ENCODE measurements around the gene SHISA7.
"Not testable (repeated sequence)": the region's sequence is repeated elsewhere in the genome, so short reads cannot be mapped to it uniquely, and the experiment has no call there.

Gene SHISA7

GRCh38 chr19:55453511-55454260 lies 10.6 kb upstream of the SHISA7 start:
- DNase-seq, result no peak
- Histone ChIP-seq H3K4me3 (ENCODE audit: insufficient read depth, low read depth, low read length, poor library complexity, severe bottlenecking) (no peak overlapping the region), H3K27ac (ENCODE audit: insufficient read depth, low read length, poor library complexity, severe bottlenecking) (no peak overlapping the region), H3K9me3 (ENCODE audit: control insufficient read depth, low read length) (no peaks in the 10 kb centered on the region), H3K27me3 (replicated peaks; ENCODE audit: control insufficient read depth, insufficient read depth, low read length, poor library complexity, severe bottlenecking) (peaks cover 25% of the 10 kb centered on the region), H3K4me1 (ENCODE audit: control insufficient read depth, insufficient read depth, low read length, poor library complexity, severe bottlenecking) (peaks cover 13% of the 10 kb centered on the region), H3K36me3 (ENCODE audit: control insufficient read depth, insufficient read depth, low read length) (no peaks in the 10 kb centered on the region)

GRCh38 chr19:55452749-55453346 lies 9.7 kb upstream of the SHISA7 start:
- Histone ChIP-seq H3K27me3 (replicated peaks; ENCODE audit: control insufficient read depth, insufficient read depth, low read length, poor library complexity, severe bottlenecking) (peaks cover 25% of the 10 kb centered on the region), H3K27ac (ENCODE audit: insufficient read depth, low read length, poor library complexity, severe bottlenecking) (no peak overlapping the region), H3K36me3 (ENCODE audit: control insufficient read depth, insufficient read depth, low read length) (no peaks in the 10 kb centered on the region), H3K4me3 (ENCODE audit: insufficient read depth, low read depth, low read length, poor library complexity, severe bottlenecking) (no peak overlapping the region), H3K9me3 (ENCODE audit: control insufficient read depth, low read length) (no peaks in the 10 kb centered on the region), H3K4me1 (ENCODE audit: control insufficient read depth, insufficient read depth, low read length, poor library complexity, severe bottlenecking) (peaks cover 13% of the 10 kb centered on the region)
- no peak for DNase-seq

DNA sequence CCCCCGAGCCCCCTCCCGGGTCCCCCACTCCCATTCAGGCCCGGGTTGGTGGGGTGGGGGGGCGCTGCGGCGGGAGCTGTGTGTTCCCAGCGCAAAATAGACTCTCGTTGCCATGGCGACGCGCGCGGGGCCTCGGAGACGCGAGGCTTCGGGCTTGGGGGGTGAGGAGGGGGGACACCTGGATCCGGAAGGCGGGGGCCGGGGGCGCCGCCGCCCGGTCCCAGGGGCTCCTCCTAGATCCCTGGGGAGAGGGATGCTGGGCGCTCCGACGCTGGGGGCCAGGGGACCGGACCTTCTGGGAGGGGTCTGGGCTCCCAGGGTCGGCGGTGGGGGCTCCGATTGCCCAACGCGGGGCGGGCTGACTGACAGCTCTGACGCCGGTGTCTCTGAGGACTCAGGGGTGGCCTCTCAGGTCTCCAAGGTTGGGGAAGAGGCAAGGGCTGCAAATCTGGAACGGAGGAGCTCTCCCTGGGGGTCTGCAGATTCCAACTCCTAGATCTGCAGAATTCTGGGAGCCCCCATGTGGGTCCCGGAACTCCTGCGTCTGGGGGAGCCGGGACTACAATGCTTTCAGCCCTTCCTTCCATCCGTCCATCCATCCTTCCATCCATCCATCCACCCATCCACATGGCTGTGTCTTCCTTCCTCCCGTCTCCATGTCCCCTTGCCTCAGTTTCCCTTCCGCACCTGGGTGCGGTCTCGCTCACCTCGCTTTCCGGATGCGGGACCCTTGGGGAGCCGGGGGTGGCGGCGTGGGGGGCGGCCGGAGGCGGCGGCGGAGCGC lies 9.1 kb upstream of the SHISA7 start:
- peaks cover 13% of the 10 kb centered on the region for H3K4me1 ChIP-seq (ENCODE audit: control insufficient read depth, insufficient read depth, low read length, poor library complexity, severe bottlenecking)
- no peaks in the 10 kb centered on the region for H3K9me3 ChIP-seq (ENCODE audit: control insufficient read depth, low read length)
- H3K27me3 ChIP-seq (replicated peaks; ENCODE audit: control insufficient read depth, insufficient read depth, low read length, poor library complexity, severe bottlenecking), result peaks cover 25% of the 10 kb centered on the region
- no peak for DNase-seq
- H3K4me3 ChIP-seq (ENCODE audit: insufficient read depth, low read depth, low read length, poor library complexity, severe bottlenecking), result peak overlapping the region; percentile 33
- H3K36me3 ChIP-seq (ENCODE audit: control insufficient read depth, insufficient read depth, low read length), result no peaks in the 10 kb centered on the region
- H3K27ac ChIP-seq (ENCODE audit: insufficient read depth, low read length, poor library complexity, severe bottlenecking), result no peak overlapping the region

DNA sequence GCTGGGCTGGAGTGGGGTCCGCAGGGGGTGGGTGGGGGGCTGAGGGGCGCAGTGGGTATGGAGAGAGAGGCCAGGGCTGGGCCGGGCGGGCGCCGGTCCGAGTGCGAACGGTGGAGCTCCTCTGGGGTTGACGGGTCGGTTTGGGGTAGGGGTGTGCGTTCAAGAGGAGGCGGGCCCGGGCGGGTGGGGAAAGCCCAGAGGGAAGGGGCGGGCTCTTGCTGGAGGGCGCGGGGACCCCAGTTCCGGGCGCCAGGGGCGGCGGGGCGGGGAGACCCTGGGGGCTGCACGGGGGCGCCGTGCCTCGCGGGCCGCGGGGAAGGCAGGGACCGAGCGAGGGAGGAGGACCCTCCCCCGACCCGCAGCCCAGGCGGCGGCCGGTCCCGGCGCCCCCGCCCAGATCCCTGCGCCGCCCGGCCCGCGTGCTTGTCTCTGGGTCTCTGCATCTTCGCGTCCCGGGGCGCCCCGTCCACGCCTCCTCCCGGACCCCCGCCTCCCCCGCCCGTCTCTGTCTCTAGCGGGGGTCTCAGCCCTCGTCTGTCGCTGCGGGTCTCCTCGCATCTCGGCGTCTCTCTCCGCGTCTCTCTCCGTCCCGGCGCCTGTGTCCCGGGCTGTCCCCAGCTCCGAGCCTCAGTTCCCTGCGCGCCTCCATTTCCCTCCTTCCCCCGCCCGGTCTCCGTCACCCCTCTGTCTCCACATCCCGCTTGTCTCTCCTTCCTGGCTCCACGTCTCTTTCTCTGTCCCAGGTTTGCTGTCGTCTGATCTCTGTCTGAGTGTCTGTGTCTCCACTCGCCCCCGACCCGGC lies 8.3 kb upstream of the SHISA7 start:
- Histone ChIP-seq H3K4me3 (ENCODE audit: insufficient read depth, low read depth, low read length, poor library complexity, severe bottlenecking) (no peak overlapping the region), H3K27me3 (replicated peaks; ENCODE audit: control insufficient read depth, insufficient read depth, low read length, poor library complexity, severe bottlenecking) (peaks cover 25% of the 10 kb centered on the region), H3K27ac (ENCODE audit: insufficient read depth, low read length, poor library complexity, severe bottlenecking) (no peak overlapping the region), H3K9me3 (ENCODE audit: control insufficient read depth, low read length) (no peaks in the 10 kb centered on the region), H3K4me1 (ENCODE audit: control insufficient read depth, insufficient read depth, low read length, poor library complexity, severe bottlenecking) (peaks cover 13% of the 10 kb centered on the region), H3K36me3 (ENCODE audit: control insufficient read depth, insufficient read depth, low read length) (no peaks in the 10 kb centered on the region)
- no peak for DNase-seq

- DNase-seq, result no peak
- Histone ChIP-seq H3K4me3 (ENCODE audit: insufficient read depth, low read depth, low read length, poor library complexity, severe bottlenecking) (no peak overlapping the region), H3K27ac (ENCODE audit: insufficient read depth, low read length, poor library complexity, severe bottlenecking) (no peak overlapping the region), H3K36me3 (ENCODE audit: control insufficient read depth, insufficient read depth, low read length) (no peaks in the 10 kb centered on the region), H3K4me1 (ENCODE audit: control insufficient read depth, insufficient read depth, low read length, poor library complexity, severe bottlenecking) (peaks cover 13% of the 10 kb centered on the region), H3K27me3 (replicated peaks; ENCODE audit: control insufficient read depth, insufficient read depth, low read length, poor library complexity, severe bottlenecking) (peaks cover 25% of the 10 kb centered on the region), H3K9me3 (ENCODE audit: control insufficient read depth, low read length) (no peaks in the 10 kb centered on the region)
Measured at GRCh38 chr19:55449469-55449868, 6.4 kb upstream of the SHISA7 start.

DNA sequence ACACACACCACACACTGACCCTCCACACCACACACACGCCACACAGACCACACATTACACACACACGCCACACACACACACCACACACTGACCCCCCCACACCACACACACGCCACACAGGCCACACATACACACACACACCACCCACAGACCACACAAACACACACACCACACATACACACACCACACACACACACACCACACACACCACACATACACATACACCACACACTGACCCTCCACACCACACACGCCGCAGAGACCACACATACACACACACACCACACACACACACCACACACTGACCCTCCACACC lies 5.0 kb upstream of the SHISA7 start:
- H3K9me3 ChIP-seq (ENCODE audit: control insufficient read depth, low read length); H3K27ac ChIP-seq (ENCODE audit: insufficient read depth, low read length, poor library complexity, severe bottlenecking); H3K36me3 ChIP-seq (ENCODE audit: control insufficient read depth, insufficient read depth, low read length); DNase-seq; H3K4me3 ChIP-seq (ENCODE audit: insufficient read depth, low read depth, low read length, poor library complexity, severe bottlenecking): not testable (repeated sequence)
- H3K27me3 ChIP-seq (replicated peaks; ENCODE audit: control insufficient read depth, insufficient read depth, low read length, poor library complexity, severe bottlenecking), result peaks cover 39% of the 10 kb centered on the region
- peaks cover 13% of the 10 kb centered on the region for H3K4me1 ChIP-seq (ENCODE audit: control insufficient read depth, insufficient read depth, low read length, poor library complexity, severe bottlenecking)

DNA sequence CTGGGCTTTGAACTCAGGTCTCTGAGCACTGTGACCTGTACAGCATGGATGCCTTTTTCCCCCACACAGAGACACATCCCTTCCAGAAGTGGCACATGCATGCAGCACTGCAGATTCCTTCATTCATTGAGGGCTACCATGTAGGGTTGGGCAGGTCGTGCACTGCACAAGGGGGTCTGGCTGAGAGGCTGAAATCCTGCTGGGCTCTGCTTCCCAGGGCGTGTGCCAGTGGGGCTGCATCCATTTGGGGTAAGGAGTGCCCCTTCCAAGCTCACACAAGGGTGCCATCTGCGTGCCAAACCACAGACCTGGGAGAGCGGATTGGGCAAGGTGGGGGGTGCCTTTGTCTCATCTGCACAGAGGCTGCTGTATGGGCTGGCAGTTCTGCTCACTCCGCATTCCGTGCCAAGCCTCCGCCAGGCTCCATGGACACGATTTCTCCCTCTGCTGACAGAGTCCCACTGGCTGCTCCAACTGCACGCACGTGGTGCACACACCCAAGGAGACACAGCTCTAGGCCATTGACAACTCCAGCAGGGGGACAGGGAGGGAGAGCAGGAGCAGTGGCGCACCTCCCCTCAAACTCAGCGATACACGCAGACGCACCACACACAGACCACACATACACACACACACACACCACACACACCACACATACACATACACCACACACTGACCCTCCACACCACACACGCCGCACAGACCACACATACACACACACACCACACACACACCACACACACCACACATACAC lies 4.5 kb upstream of the SHISA7 start:
- Histone ChIP-seq H3K9me3 (ENCODE audit: control insufficient read depth, low read length) (no peaks in the 10 kb centered on the region), H3K4me1 (ENCODE audit: control insufficient read depth, insufficient read depth, low read length, poor library complexity, severe bottlenecking) (peaks cover 13% of the 10 kb centered on the region), H3K27ac (ENCODE audit: insufficient read depth, low read length, poor library complexity, severe bottlenecking) (no peak overlapping the region), H3K4me3 (ENCODE audit: insufficient read depth, low read depth, low read length, poor library complexity, severe bottlenecking) (no peak overlapping the region), H3K27me3 (replicated peaks; ENCODE audit: control insufficient read depth, insufficient read depth, low read length, poor library complexity, severe bottlenecking) (peaks cover 41% of the 10 kb centered on the region), H3K36me3 (ENCODE audit: control insufficient read depth, insufficient read depth, low read length) (no peaks in the 10 kb centered on the region)
- no peak for DNase-seq

- H3K27ac ChIP-seq (ENCODE audit: insufficient read depth, low read length, poor library complexity, severe bottlenecking), result no peak overlapping the region
- H3K27me3 ChIP-seq (replicated peaks; ENCODE audit: control insufficient read depth, insufficient read depth, low read length, poor library complexity, severe bottlenecking), result peaks cover 39% of the 10 kb centered on the region
- H3K36me3 ChIP-seq (ENCODE audit: control insufficient read depth, insufficient read depth, low read length), result no peaks in the 10 kb centered on the region
- peaks cover 11% of the 10 kb centered on the region for H3K4me1 ChIP-seq (ENCODE audit: control insufficient read depth, insufficient read depth, low read length, poor library complexity, severe bottlenecking)
- H3K4me3 ChIP-seq (ENCODE audit: insufficient read depth, low read depth, low read length, poor library complexity, severe bottlenecking), result no peak overlapping the region
- no peak for DNase-seq
- no peaks in the 10 kb centered on the region for H3K9me3 ChIP-seq (ENCODE audit: control insufficient read depth, low read length)
Measured at GRCh38 chr19:55446060-55446459, 3.0 kb upstream of the SHISA7 start.

DNA sequence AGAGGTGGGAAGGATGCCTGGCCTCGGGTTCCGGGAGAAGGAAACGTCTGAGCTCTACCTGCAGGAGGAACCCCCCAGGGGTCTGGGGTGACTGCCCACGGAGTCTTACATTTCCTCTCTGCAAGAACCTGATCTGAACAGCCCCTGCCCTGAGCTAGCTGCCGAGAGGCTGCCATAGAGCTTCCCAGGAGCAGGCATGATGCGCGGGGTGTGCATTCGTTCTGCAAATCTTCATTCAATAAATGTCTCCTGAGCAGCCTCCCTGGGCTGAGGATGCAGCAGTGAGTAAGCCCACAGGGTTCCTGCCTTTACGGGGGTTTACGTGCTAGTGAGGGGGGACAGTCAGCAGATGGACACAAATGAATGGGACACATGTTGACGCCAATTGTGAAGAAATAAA lies 1.5 kb upstream of the SHISA7 start:
- DNase-seq, result no peak
- no peaks in the 10 kb centered on the region for H3K9me3 ChIP-seq (ENCODE audit: control insufficient read depth, low read length)
- no peaks in the 10 kb centered on the region for H3K36me3 ChIP-seq (ENCODE audit: control insufficient read depth, insufficient read depth, low read length)
- no peak overlapping the region for H3K4me3 ChIP-seq (ENCODE audit: insufficient read depth, low read depth, low read length, poor library complexity, severe bottlenecking)
- peaks cover 20% of the 10 kb centered on the region for H3K4me1 ChIP-seq (ENCODE audit: control insufficient read depth, insufficient read depth, low read length, poor library complexity, severe bottlenecking)
- no peak overlapping the region for H3K27ac ChIP-seq (ENCODE audit: insufficient read depth, low read length, poor library complexity, severe bottlenecking)
- H3K27me3 ChIP-seq (replicated peaks; ENCODE audit: control insufficient read depth, insufficient read depth, low read length, poor library complexity, severe bottlenecking), result peaks cover 41% of the 10 kb centered on the region
